ENCODE measurements around the gene HES5. TPM values are rescaled to one million over a fixed set of nuclear protein-coding genes. Genes with fewer than 3 reads are reported as not detected.

HES5 gene
- total RNA-seq, 6 experiments from 2014 or later = 0.28 to 0.57 (median 0.36) TPM; not detected in 1

GRCh38 chr1:2506007-2506860, 23.8 kb downstream of the HES5 start:
- H3K4me1 Mint-ChIP-seq (ENCODE audit: low read depth) = no peaks in the 10 kb centered on the region
- H3K27me3 Mint-ChIP-seq (ENCODE audit: insufficient read depth) = peaks cover 11% of the 10 kb centered on the region
- TF ChIP-seq CTCF (IDR thresholded peaks at IDR 0.05) = no peak
- H3K4me3 Mint-ChIP-seq = no peak overlapping the region
- peaks cover 5% of the 10 kb centered on the region; the same call in 1 of the 2 replicates for H3K36me3 Mint-ChIP-seq (ENCODE audit: low read depth)
- no peaks in the 10 kb centered on the region for H3K9me3 Mint-ChIP-seq
- H3K27ac Mint-ChIP-seq = no peak overlapping the region
- no peak for DNase-seq

- H3K4me1 Mint-ChIP-seq (ENCODE audit: low read depth) = no peaks in the 10 kb centered on the region
- no peak for DNase-seq
- TF ChIP-seq CTCF (IDR thresholded peaks at IDR 0.05) = no peak
- no peak overlapping the region for H3K27ac Mint-ChIP-seq
- peaks cover 11% of the 10 kb centered on the region for H3K27me3 Mint-ChIP-seq (ENCODE audit: insufficient read depth)
- H3K36me3 Mint-ChIP-seq (ENCODE audit: low read depth) = peaks cover 5% of the 10 kb centered on the region; the same call in 1 of the 2 replicates
- no peak overlapping the region for H3K4me3 Mint-ChIP-seq
- H3K9me3 Mint-ChIP-seq = no peaks in the 10 kb centered on the region
These were observed 24.5 kb downstream of the HES5 start for GRCh38 chr1:2505461-2505994.

- no peak overlapping the region for H3K27ac Mint-ChIP-seq
- H3K4me1 Mint-ChIP-seq (ENCODE audit: low read depth) = no peaks in the 10 kb centered on the region
- H3K36me3 Mint-ChIP-seq (ENCODE audit: low read depth) = peaks cover 5% of the 10 kb centered on the region; the same call in 1 of the 2 replicates
- TF ChIP-seq CTCF (IDR thresholded peaks at IDR 0.05) = no peak
- no peak overlapping the region for H3K4me3 Mint-ChIP-seq
- no peaks in the 10 kb centered on the region for H3K9me3 Mint-ChIP-seq
- no peak for DNase-seq
- H3K27me3 Mint-ChIP-seq (ENCODE audit: insufficient read depth) = peaks cover 11% of the 10 kb centered on the region
These were observed 25.2 kb downstream of the HES5 start for GRCh38 chr1:2504949-2505272.

GRCh38 chr1:2504225-2504948, 25.7 kb downstream of the HES5 start:
- Mint-ChIP-seq H3K4me1 (ENCODE audit: low read depth) (no peaks in the 10 kb centered on the region), H3K27me3 (ENCODE audit: insufficient read depth) (peaks cover 11% of the 10 kb centered on the region), H3K4me3 (no peak overlapping the region), H3K36me3 (ENCODE audit: low read depth) (peaks cover 5% of the 10 kb centered on the region; the same call in 1 of the 2 replicates), H3K27ac (no peak overlapping the region), H3K9me3 (no peaks in the 10 kb centered on the region)
- 0 out of 2 replicates have a peak, but pooled peaks have one; percentile 1 for TF ChIP-seq CTCF (IDR thresholded peaks at IDR 0.05)
- DNase-seq = no peak

- Mint-ChIP-seq H3K9me3 (no peaks in the 10 kb centered on the region), H3K27ac (no peak overlapping the region), H3K4me3 (no peak overlapping the region), H3K4me1 (ENCODE audit: low read depth) (no peaks in the 10 kb centered on the region), H3K27me3 (ENCODE audit: insufficient read depth) (peaks cover 11% of the 10 kb centered on the region), H3K36me3 (ENCODE audit: low read depth) (peaks cover 4% of the 10 kb centered on the region; the same call in 1 of the 2 replicates)
- TF ChIP-seq CTCF (IDR thresholded peaks at IDR 0.05) = no peak; the same call in 1 of the 2 replicates
- DNase-seq = no peak
These were observed 26.4 kb downstream of the HES5 start for GRCh38 chr1:2503554-2504224.
